HG02840 (cell line): ENCODE results near the gene TIMM10B.
"Not testable (repeated sequence)": the region's sequence is repeated elsewhere in the genome, so short reads cannot be mapped to it uniquely, and the experiment has no call there.

ENCODE experiments used
- ATAC-seq: cut with Tn5 transposase; IDR thresholded peaks from one replicate; pipeline ENCODE4 v1.9.1; 2021; ENCODE audit warnings: mild to moderate bottlenecking, moderate library complexity, moderate number of reproducible peaks; ENCODE audit not compliant: unreplicated experiment, low FRiP score

TIMM10B gene

GRCh38 chr11:6504166-6504565, 22.9 kb downstream of the TIMM10B start:
- no peak for ATAC-seq

GRCh38 chr11:6505577-6506240, 24.4 kb downstream of the TIMM10B start:
- ATAC-seq, result no peak

GRCh38 chr11:6516865-6517264, 35.6 kb downstream of the TIMM10B start:
- ATAC-seq, result no peak

GRCh38 chr11:6520265-6520664, 39.0 kb downstream of the TIMM10B start:
- no peak for ATAC-seq

- not testable (repeated sequence) for ATAC-seq
Observed at GRCh38 chr11:6521946-6522345, 40.6 kb downstream of the TIMM10B start.

- no peak for ATAC-seq
Observed at GRCh38 chr11:6523253-6523652, 42.0 kb downstream of the TIMM10B start.

- ATAC-seq, result no peak
Observed at GRCh38 chr11:6526411-6527135, 45.3 kb downstream of the TIMM10B start.

GRCh38 chr11:6529266-6529665, 48.0 kb downstream of the TIMM10B start:
- no peak for ATAC-seq

- no peak for ATAC-seq
Observed at GRCh38 chr11:6530848-6531247, 49.5 kb downstream of the TIMM10B start.

GRCh38 chr11:6531267-6531752, 50.0 kb downstream of the TIMM10B start:
- no peak for ATAC-seq
